K562 (cell line): Measurements from ENCODE around the gene ERVH48-1. TPM values are rescaled to one million over a fixed set of nuclear protein-coding genes. Genes with fewer than 3 reads are reported as not detected.
A peak's percentile ranks its signal among the peaks of the same experiment; 100 is the strongest.

Experiments used
- DACH1 ChIP-seq: fragments of 450-650 bp; IDR thresholded peaks from 2 replicates; pipeline ENCODE4 v1.6.1; 2018; ENCODE audit not compliant: partially characterized antibody
- MEIS2 ChIP-seq: fragments of 450-650 bp; IDR thresholded peaks from 2 replicates; pipeline ENCODE4 v1.6.1; 2014; ENCODE audit warnings: mild to moderate bottlenecking; ENCODE audit not compliant: partially characterized antibody
- REST ChIP-seq, 2 experiments: fragments of 450-650 bp; formaldehyde crosslinking in 1 of 2; IDR thresholded peaks; 2 replicates each; pipeline versions ENCODE4 v1.4.0 to v1.6.1; 2014 to 2020; ENCODE audit warnings: mild to moderate bottlenecking in 2 of 2, borderline replicate concordance in 1 of 2, low read depth in 1 of 2
- TAF9B ChIP-seq: fragments of 450-650 bp; IDR thresholded peaks from 2 replicates; pipeline ENCODE4 v1.6.1; 2018; ENCODE audit warnings: mild to moderate bottlenecking; ENCODE audit not compliant: partially characterized antibody
- TOE1 ChIP-seq, 2 experiments: fragments of 450-650 bp in 1 of 2; sonication (generic) in 1 of 2; formaldehyde crosslinking in 1 of 2; IDR thresholded peaks; 2 replicates each; pipeline versions ENCODE4 v1.7.1 to v1.8.0; 2016 to 2022; ENCODE audit warnings: borderline replicate concordance in 2 of 2, mild to moderate bottlenecking in 2 of 2, antibody characterized with exemption in 1 of 2, inconsistent platforms in 1 of 2, low read depth in 1 of 2, missing genetic modification reagents in 1 of 2, moderate library complexity in 1 of 2
- ZNF263 ChIP-seq: sonication (generic); formaldehyde crosslinking; IDR thresholded peaks from 2 replicates; pipeline ENCODE4 v1.8.0; 2022; ENCODE audit warnings: mild to moderate bottlenecking, missing genetic modification reagents, borderline replicate concordance
- ZNF444 ChIP-seq: fragments of 250-450 bp; sonication (Bioruptor Pico); IDR thresholded peaks from 2 replicates; pipeline ENCODE4 v1.4.0; 2020; ENCODE audit warnings: mild to moderate bottlenecking, moderate library complexity
- ZNF740 ChIP-seq, 3 experiments: fragments of 200-800 bp in 1 of 3; sonication (Bioruptor generic) in 1 of 3; sonication (generic) in 1 of 3; formaldehyde crosslinking in 1 of 3; IDR thresholded peaks; 2 replicates each; pipeline versions ENCODE4 v1.6.1 to v1.8.0; 2016 to 2022; ENCODE audit warnings: mild to moderate bottlenecking in 2 of 3, missing compliant biosample characterization in 2 of 3, missing genetic modification characterization in 2 of 3, missing genetic modification reagents in 1 of 3
- polyA plus RNA-seq, 8 experiments: library from polyadenylated mRNA; depleted of rRNA in 4 of 8; stranded (reverse) in 5 of 8; unstranded in 3 of 8; fragments of >200 nt; fragmentation: Nextera tagmentation in 2 of 8; fragmentation: Illumina TruSeq in 1 of 8; extraction: Ambion mirVana in 2 of 8; extraction: Trizol in 1 of 8; gene quantifications; 2 replicates each; pipeline versions ENCODE4 v1.2.1 to v1.2.3, GENCODE V29; 2011 to 2014; ENCODE audit warnings: inconsistent platforms in 1 of 8, missing spikeins in 1 of 8
- total RNA-seq, 7 experiments: library from RNA; depleted of rRNA in 6 of 7; stranded (reverse); fragments of >200 nt in 6 of 7; fragmentation: Illumina TruSeq in 2 of 7; extraction: Trizol in 2 of 7; gene quantifications; 2 replicates each; pipeline versions ENCODE4 v1.2.1 to v1.2.3, GENCODE V29; 2011 to 2021; ENCODE audit warnings: low replicate concordance in 1 of 7
- TF ChIP-seq, protein P1 (sequence below), 2 experiments: fragments of 200-800 bp in 1 of 2; sonication (Bioruptor generic) in 1 of 2; sonication (generic) in 1 of 2; formaldehyde crosslinking in 1 of 2; IDR thresholded peaks in 1 of 2; conservative IDR thresholded peaks in 1 of 2; 2 replicates each; pipeline versions ENCODE4 v1.5.0 to v1.6.1; 2016 to 2020; ENCODE audit warnings: missing compliant biosample characterization in 1 of 2, missing genetic modification characterization in 1 of 2, missing genetic modification reagents in 1 of 2
- TF ChIP-seq, protein P2 (sequence below), 2 experiments: fragments of 450-650 bp in 1 of 2; sonication (generic) in 1 of 2; formaldehyde crosslinking in 1 of 2; IDR thresholded peaks in 1 of 2; conservative IDR thresholded peaks in 1 of 2; 2 replicates each; pipeline versions ENCODE4 v1.6.1 to v1.8.1; 2016 to 2023; ENCODE audit warnings: mild to moderate bottlenecking in 2 of 2, moderate library complexity in 2 of 2, inconsistent platforms in 1 of 2, missing genetic modification reagents in 1 of 2

The ERVH48-1 gene
- total and polyA plus RNA-seq, 9 of the 15 experiments (the other 6 are each of a cell fraction or from before 2014, with no cell fraction given) = 0.08 to 0.49 (median 0.16) TPM; not detected in 3

DNA sequence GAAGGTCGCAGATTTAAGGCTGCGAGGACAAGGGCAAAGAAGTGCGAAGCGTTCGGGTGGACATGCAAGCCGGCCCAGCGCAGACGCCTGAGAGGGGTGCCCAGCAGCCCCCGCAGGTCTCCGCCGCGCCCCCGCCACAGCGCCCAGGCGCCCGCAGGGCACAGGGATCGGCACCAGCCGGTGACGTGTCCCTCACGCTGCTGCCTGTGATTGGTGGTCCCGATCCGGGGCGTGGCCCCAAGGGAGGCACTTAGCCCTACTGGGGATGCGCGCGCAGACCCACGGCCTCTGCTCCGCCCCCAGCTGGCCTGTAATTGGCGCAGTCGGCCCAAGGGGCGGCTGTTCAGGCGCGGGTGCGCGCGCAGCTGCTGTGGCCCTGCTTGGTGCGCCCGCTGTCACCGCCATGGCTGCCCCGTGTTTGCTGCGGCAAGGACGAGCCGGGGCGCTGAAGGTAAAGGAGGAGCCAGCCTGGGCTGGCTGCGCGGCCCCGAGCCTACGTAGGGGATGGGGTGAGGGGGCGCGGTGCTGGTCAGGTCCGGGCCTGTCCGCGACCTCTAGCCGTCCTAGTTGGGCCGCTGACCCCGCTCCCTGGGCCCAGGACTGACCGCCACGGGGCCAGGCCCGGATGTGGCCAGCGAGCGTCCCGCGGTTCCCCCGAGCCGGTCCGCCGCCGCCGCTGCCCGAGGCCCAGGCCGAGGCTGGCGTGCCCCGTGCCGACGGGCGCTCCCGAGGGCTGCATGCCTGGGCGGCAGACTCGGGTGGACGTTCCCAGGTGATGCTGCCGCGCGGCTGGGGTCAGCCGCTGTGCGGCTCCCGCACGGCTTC, 32.3 kb downstream of the ERVH48-1 start, which contains the start of gene NDUFV3 (continued):
- no peak for TF ChIP-seq TOE1 (IDR thresholded peaks at IDR 0.05; ENCODE audit: borderline replicate concordance)
- TF ChIP-seq TOE1 (CRISPR knock-in tag; IDR thresholded peaks at IDR 0.05; ENCODE audit: borderline replicate concordance, low read depth) = 0 out of 2 replicates have a peak, but pooled peaks have one; percentile 89
- TF ChIP-seq, protein P1, sequence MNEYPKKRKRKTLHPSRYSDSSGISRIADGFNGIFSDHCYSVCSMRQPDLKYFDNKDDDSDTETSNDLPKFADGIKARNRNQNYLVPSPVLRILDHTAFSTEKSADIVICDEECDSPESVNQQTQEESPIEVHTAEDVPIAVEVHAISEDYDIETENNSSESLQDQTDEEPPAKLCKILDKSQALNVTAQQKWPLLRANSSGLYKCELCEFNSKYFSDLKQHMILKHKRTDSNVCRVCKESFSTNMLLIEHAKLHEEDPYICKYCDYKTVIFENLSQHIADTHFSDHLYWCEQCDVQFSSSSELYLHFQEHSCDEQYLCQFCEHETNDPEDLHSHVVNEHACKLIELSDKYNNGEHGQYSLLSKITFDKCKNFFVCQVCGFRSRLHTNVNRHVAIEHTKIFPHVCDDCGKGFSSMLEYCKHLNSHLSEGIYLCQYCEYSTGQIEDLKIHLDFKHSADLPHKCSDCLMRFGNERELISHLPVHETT (CRISPR knock-in tag; conservative IDR thresholded peaks at IDR 0.05 in 1 of 2, IDR thresholded peaks at IDR 0.05 in 1 of 2) = peak; percentile 31 to 89; a peak in 2 of 4 replicates
- TF ChIP-seq ZNF740 (CRISPR knock-in tag; IDR thresholded peaks at IDR 0.05) = no peak
- TF ChIP-seq ZNF740 (tag; IDR thresholded peaks at IDR 0.05) = no peak
- TF ChIP-seq TAF9B = peak; percentile 94
- TF ChIP-seq DACH1 = peak; percentile 23
- peak; percentile 9; the same call in 1 of the 2 replicates for TF ChIP-seq REST (IDR thresholded peaks at IDR 0.05; ENCODE audit: borderline replicate concordance)
- peak; percentile 68 for TF ChIP-seq REST (CRISPR knock-in tag; IDR thresholded peaks at IDR 0.05; ENCODE audit: low read depth)
- TF ChIP-seq MEIS2 = peak; percentile 88
- TF ChIP-seq ZNF444 = no peak
- TF ChIP-seq, protein P2, sequence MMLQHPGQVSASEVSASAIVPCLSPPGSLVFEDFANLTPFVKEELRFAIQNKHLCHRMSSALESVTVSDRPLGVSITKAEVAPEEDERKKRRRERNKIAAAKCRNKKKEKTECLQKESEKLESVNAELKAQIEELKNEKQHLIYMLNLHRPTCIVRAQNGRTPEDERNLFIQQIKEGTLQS (IDR thresholded peaks at IDR 0.05) = peak; percentile 48
- TF ChIP-seq, protein P2 (CRISPR knock-in tag; conservative IDR thresholded peaks at IDR 0.05) = no peak
- peak; percentile 33; the same call in 1 of the 2 replicates for TF ChIP-seq ZNF263 (CRISPR knock-in tag)
